GM19452 (cell line): Measurements from ENCODE around the gene BLTP3B.
A peak's percentile ranks its signal among the peaks of the same experiment; 100 is the strongest.

Experiments used
- ATAC-seq: cut with Tn5 transposase; IDR thresholded peaks from one replicate; pipeline ENCODE4 v1.9.1; 2021; ENCODE audit not compliant: unreplicated experiment

BLTP3B gene

DNA sequence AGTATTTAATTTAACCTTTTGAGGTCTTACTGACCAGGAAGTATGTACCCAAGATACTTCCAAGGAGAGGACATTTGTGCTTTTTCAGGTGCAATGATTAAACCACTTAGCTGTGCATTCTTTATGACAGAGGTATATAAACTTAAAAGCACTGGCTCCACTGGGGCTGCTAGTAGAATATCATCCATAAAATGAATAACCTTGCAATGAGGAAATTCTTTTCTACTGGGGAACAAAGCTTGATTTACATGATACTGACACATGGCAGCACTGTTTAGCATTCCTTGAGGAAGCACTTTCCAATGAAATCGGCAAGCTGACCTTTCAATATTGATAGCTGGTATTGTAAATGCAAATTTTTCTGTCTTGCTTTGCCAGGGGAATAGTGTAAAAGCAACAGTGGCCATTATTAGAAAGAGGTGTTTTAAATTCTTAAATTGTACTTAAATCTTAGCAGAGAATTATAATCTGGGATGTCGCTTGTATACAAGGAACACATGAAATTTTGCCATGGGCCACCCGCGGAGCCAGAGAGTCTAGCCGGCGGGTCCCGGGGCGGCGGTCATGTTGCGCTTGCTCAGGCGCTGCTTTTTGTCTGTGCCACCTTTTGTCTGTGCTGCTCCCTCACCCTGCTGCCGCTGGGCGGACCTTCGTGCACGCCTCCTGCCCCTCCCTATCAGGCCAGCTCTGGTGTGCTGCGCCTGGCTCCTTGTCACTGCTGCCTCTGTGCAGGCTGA is 20.9 kb upstream of the BLTP3B start:
- ATAC-seq = peak; percentile 99

DNA sequence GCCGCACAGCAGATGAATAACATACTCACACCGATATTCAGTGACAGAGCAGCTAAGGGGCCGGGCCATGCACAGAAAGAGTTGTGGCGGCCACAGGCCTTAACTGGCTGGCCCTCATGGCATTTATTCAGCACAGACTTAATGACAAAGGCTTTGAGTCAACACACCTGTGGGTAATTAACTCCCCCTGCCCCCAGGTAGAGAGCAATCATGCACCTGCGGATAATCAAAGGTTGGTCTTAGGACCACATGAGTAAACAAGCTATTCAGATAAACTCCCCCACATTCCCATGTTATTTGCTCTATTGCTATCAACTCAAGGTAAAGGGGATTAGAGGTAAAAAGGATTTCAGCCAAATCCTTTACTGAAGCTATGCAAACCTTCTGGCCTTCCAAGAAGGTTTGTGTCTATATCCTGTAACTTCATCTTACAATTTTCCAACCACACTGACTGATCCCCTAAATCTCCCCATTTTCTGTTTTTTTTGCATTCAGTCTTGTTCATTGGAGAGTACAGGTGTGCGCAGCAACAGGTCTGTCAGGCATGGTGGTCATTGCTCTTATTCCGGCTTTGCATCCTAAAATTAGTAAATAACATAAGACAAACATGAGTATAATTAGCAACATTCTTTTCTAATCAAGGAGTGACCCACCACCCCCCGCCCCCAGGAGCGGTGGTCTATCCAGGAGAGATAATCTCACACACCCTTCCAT is 16.9 kb upstream of the BLTP3B start:
- ATAC-seq = no peak

DNA sequence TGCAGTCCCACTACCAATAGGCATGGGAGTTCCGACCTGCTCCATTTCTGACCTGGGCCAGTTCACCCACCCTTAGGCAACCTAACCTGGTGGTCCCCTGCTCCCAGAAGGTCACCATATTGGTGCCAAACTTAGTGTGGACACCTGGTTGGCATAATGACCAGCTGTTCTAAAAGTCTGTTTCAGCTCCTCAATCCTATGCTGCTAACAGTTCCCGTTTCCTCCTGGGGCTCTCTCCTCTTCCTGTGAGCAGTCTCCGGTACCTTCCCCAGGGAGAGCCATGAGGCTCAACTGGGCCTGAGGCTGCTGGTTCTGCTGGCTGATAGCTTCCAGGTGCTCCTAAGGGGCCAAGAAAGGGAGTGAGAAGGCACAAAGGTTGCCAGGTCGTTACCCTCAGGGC is 15.9 kb upstream of the BLTP3B start:
- ATAC-seq = peak; percentile 71

GRCh38 chr12:100157427-100157821 is 14.8 kb upstream of the BLTP3B start:
- no peak for ATAC-seq

DNA sequence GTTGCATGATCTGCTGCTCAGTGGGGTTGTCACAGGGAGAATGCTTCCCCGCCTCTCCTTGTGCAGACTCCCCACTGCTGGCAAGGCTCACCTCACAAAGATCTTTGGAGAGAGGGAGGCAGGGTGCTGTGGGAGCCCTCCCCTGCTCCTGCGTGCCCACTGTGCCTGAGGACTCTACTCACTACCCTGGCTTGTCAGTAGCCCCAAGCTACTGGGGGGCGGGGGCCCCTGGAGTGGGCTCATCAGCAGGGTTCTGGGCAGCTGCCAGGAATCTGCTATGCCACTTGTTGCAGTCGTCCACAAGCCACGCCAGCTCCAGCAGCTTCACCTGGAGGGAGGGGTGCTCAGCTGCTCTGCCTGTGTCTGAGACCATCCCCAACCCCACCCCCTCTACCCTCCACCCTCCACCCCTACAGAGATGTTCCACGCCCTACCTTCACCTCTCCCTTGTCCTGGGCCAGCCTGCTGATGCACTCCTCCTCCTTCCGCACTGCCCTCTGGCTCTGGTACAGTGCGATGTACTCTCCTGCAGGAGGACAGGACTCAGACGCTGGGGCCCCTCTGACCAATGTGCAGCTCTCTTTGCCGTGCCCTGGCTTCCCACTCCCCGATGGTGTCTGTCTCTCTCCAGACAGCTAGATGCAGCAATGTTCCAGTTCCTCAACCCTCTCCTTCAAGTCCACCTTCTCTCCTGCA is 14.2 kb upstream of the BLTP3B start:
- no peak for ATAC-seq

DNA sequence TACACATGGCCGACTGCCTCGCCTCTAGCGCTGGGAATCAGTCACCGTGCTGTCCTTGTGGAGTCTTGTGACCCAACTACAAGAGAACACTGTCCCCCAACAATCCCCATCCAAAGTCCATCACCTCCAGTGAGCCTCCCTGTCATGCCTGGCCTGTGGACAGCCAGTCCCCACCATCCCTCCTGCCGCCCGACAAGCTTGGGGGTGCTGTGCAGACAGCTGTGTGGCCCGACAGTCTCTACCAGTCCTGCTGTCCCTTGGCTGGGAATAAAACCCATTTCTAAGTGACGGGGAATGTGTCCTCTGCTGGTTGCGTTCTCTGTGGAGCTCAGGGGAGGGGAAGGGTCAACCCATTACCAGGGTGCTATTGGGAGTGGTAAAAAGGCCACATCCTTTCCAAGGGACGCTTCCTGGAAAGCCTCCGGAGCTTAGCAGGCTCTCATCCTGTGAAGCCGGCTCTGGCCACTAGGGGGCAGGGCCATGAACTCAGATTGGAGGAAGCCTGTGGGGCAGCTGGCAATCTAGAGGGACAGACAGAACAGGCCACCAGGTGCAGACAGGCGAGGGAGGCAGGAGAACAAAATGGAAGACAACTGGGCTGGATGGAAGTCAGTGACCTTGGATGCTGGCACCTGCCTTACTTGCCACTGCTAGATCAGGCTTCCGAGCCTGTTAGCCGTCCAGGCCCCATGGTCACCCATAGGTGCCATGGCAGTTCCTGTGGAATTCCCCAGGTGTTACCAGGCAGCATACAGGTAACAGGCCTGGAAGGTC is 12.0 kb upstream of the BLTP3B start:
- ATAC-seq = peak; percentile 43

- no peak for ATAC-seq
These were observed 10.5 kb upstream of the BLTP3B start for GRCh38 chr12:100153131-100153530.

DNA sequence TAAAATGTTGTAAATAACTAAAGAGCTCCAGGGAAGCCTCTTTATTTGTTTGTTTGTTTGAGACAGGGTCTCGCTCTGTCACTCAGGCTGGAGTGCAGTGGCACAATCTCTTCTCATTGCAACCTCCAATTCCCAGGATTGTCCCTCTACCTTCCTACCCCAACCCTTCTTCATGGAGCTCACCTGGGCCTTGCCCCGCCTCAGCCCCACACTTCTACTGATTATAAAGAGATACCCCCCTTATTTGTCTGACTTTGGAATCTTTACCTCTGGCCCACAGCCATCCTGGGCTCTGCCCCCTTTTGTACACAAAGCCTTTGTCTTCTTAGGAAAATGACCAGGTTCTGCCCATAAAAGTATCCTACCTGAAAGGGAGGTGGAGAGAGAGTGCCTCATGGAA is 9.1 kb upstream of the BLTP3B start:
- ATAC-seq = no peak

- ATAC-seq = no peak
These were observed 3.6 kb upstream of the BLTP3B start for GRCh38 chr12:100146252-100146651.

- ATAC-seq = no peak
These were observed 3.0 kb upstream of the BLTP3B start for GRCh38 chr12:100145643-100146042.

DNA sequence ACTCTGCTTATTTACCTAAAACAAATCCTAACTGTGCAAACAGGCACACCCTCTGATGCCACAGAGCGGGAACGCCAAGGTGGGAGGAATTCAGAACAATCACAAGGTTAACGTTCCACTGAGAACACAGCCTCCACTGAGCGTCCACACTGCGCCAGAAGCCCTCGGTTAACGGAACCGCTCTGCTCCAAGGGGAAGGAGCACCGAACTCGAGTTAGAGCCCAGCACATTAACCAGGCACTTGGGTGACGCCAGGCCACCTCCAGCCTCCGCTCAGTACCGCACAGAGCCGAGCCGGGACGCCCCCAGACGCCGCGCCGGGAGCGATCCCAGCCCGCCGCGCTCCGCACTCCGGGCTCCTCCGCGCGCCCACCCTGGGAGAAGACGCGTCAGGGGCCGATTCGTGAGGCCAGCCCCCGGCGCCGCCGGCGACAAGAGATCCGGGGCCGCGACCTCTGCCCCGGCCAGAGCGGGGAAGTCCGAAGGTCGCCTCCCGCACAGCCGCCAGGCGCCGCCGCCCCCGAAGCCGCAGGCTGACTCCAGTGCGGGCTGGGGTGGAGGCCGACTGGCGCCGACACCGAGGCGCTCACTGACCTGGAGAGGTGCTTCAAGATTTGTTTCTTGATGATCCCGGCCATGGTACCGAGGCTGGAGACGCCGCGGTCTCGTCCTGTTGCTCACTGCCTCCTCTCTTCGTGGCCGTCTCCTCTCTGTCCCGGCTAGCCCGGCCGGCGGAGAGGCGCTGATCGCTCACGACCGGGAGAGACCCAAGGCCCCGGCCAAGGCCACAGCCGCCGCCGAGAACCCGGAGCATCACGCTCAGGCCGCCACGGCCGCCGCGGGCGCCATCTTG is 450 bp downstream of the BLTP3B start:
- ATAC-seq = peak; percentile 44

GRCh38 chr12:100141666-100141997 is 1.0 kb downstream of the BLTP3B start:
- ATAC-seq = peak; percentile 25

DNA sequence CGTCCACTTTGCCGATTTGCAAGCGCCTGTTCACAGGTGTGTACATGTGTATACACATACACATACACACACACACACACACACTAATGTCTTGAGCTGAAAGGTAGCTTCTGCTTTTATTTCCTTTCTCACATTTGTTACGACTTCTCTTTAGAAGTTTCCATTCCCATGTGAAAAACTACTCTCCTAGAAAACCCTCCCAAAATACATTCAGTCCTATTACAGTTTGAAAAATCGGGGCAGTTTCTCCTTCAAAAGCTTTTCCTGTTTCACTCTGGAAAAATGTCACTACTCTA is 3.9 kb downstream of the BLTP3B start:
- no peak for ATAC-seq

DNA sequence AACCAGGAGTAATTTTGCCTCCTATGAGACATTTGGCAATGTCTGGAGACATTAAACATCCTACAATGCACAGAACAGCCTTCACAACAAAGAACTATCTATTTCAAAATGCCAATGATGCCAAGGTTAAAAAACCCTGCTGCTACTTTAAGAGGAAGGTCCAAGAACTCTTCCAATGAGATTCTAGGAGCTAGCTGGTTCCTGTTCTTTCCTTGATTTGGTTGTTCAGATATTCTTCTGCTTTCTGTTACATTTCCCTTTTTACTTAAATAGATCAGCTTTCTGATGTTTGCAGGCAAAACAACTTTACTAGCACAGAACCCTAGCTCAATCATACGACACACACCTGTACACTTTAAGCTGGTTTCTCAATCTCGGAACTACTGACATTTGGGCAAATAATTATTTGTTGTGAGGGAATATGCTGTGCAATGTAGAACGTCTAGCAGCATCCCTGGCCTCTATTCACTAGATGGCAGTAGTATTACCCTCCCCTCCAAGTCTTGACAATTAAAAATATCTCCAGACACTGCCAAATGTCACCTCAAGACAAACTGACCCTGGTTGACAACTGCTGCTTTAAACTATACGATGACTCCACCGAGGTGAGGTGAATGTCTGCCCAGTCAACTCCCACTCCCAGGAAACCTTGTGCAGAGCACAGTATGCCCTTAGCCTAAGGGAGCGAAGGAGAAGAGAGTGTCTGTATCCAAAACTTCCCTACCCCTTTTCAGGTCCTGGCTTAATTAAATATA is 4.4 kb downstream of the BLTP3B start:
- ATAC-seq = peak; percentile 25

DNA sequence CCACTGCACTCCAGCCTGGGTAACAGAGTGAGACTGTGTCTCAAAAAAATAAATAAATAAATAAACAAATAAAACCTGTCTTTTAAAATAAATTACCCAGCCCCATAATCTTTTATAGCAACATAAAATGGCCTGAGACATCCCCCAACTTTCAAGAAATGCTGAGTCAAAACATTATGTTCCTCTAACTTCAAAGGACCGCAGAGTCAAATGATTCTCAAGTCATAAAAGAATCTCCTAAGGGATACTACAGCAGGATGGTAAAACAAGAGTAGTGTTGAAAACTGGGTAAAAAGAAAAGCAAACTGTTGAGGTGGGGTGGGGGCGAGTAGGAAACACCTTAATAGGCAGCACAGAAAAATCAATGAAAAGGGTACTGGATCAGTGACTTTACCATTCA is 9.5 kb downstream of the BLTP3B start:
- no peak for ATAC-seq

- no peak for ATAC-seq
These were observed 14.2 kb downstream of the BLTP3B start for GRCh38 chr12:100128512-100128908.

GRCh38 chr12:100127766-100128511 is 14.7 kb downstream of the BLTP3B start:
- no peak for ATAC-seq

GRCh38 chr12:100123316-100124095 is 19.2 kb downstream of the BLTP3B start:
- no peak for ATAC-seq

GRCh38 chr12:100120355-100120754 is 22.3 kb downstream of the BLTP3B start:
- no peak for ATAC-seq
